GM12878 (cell line): ENCODE data around the gene RANBP17. TPM values are rescaled to one million over a fixed set of nuclear protein-coding genes. Genes with fewer than 3 reads are reported as not detected.

ENCODE experiments used
- ATAC-seq: fragments of 200-7000 bp; cut with Tn5 transposase; 3 replicates; pipeline ENCODE4 v1.9.1; 2020; ENCODE audit warnings: mild to moderate bottlenecking, moderate library complexity
- BruUV-seq: library from RNA; stranded (reverse); fragments of 400-500 nt; replicated peaks from 2 replicates; lab custom pipeline; 2021; lab: Mats Ljungman, UMichigan
- CTCF ChIA-PET: fragments of 300-600 bp; sonication (Branson Sonifier 250); formaldehyde crosslinking; extraction: SDS; loops from one replicate; lab custom pipeline; 2021; ENCODE audit warnings: inconsistent platforms; lab: Yijun Ruan, JAX
- POLR2A ChIA-PET: fragments of 350-600 bp; formaldehyde crosslinking; extraction: SDS; loops from one replicate; lab custom pipeline; 2021; ENCODE audit warnings: inconsistent platforms; lab: Charles Lee
- RAD21 ChIA-PET: fragments of 300-600 bp; sonication (Branson Sonifier 250); formaldehyde crosslinking; loops from one replicate; lab custom pipeline; 2023; ENCODE audit warnings: antibody characterized with exemption; ENCODE audit not compliant: unreplicated experiment; lab: Charles Lee
- SMC1A ChIA-PET: fragments of 300-600 bp; sonication (Branson Sonifier 250); formaldehyde crosslinking; loops from one replicate; lab custom pipeline; 2023; ENCODE audit not compliant: unreplicated experiment, uncharacterized antibody; lab: Charles Lee
- DNase-seq: peaks from one replicate; pipeline ENCODE4 v3.0.0-alpha.2; 2011; ENCODE audit warnings: low read depth, low spot score
- FAIRE-seq: peaks from 3 replicates; lab custom pipeline; 2011; peaks lifted over from hg19 to GRCh38; lab: Jason Lieb, UNC
- H2AFZ ChIP-seq: 2 replicates; pipeline ENCODE4 v1.6.0; 2011; ENCODE audit warnings: low read depth, low read length, control low read depth; ENCODE audit not compliant: control insufficient read depth
- H3K27ac ChIP-seq: 2 replicates; pipeline ENCODE4 v1.5.1; 2011; ENCODE audit warnings: control low read depth; ENCODE audit not compliant: control insufficient read depth, insufficient read depth
- H3K27me3 ChIP-seq, 2 experiments: replicated peaks in 1 of 2; 2 replicates each; pipeline versions ENCODE4 v1.6.0 to v1.6.1; 2011; ENCODE audit warnings: low read length in 1 of 2; ENCODE audit not compliant: control insufficient read depth in 2 of 2, insufficient read depth in 2 of 2
- H3K36me3 ChIP-seq, 2 experiments: 2 replicates each; pipeline ENCODE4 v1.5.1; 2011; ENCODE audit warnings: low read length in 1 of 2; ENCODE audit not compliant: control insufficient read depth in 2 of 2, insufficient read depth in 2 of 2
- H3K4me1 ChIP-seq: 2 replicates; pipeline ENCODE4 v1.6.1; 2011; ENCODE audit warnings: mild to moderate bottlenecking, low read length, moderate library complexity, mixed read lengths; ENCODE audit not compliant: control insufficient read depth, insufficient read depth
- H3K4me2 ChIP-seq: 2 replicates; pipeline ENCODE4 v1.6.0; 2011; ENCODE audit warnings: control low read depth; ENCODE audit not compliant: control insufficient read depth, insufficient read depth
- H3K4me3 ChIP-seq: fragments of 200-600 bp; sonication (generic); 2 replicates; pipeline ENCODE4 v1.5.1; 2016
- H3K79me2 ChIP-seq: 2 replicates; pipeline ENCODE4 v1.6.0; 2011; ENCODE audit warnings: low read length; ENCODE audit not compliant: control insufficient read depth, insufficient read depth
- H3K9ac ChIP-seq: 2 replicates; pipeline ENCODE4 v1.8.0; 2011; ENCODE audit warnings: low read length, control low read depth, mixed read lengths; ENCODE audit not compliant: control insufficient read depth, insufficient read depth
- H3K9me3 ChIP-seq: replicated peaks from 3 replicates; pipeline ENCODE4 v1.5.1; 2011; ENCODE audit warnings: mild to moderate bottlenecking, low read length; ENCODE audit not compliant: control insufficient read depth, insufficient read depth
- H4K20me1 ChIP-seq: 2 replicates; pipeline ENCODE4 v1.6.0; 2011; ENCODE audit not compliant: control insufficient read depth, insufficient read depth
- CTCF ChIP-seq, 3 experiments: IDR thresholded peaks in 2 of 3; conservative IDR thresholded peaks in 1 of 3; 2 replicates each; pipeline ENCODE4 v1.5.1; 2011; ENCODE audit warnings: low read depth in 3 of 3, low read length in 3 of 3, mild to moderate bottlenecking in 3 of 3, control low read depth in 2 of 3, moderate library complexity in 2 of 3, inconsistent platforms in 1 of 3, mixed read lengths in 1 of 3; ENCODE audit not compliant: control insufficient read depth in 2 of 3, insufficient read depth in 1 of 3; ENCODE audit errors: extremely low read depth in 1 of 3
- EGR1 ChIP-seq, 2 experiments: IDR thresholded peaks; 1 replicate in 1 of 2; 2 replicates in 1 of 2; pipeline ENCODE4 v1.6.1; 2011 to 2012; ENCODE audit warnings: low read depth in 2 of 2, low read length in 2 of 2, borderline replicate concordance in 1 of 2, mild to moderate bottlenecking in 1 of 2, moderate library complexity in 1 of 2
- KLF5 ChIP-seq: fragments of 450-650 bp; IDR thresholded peaks from 2 replicates; pipeline ENCODE4 v1.6.1; 2014; ENCODE audit warnings: mild to moderate bottlenecking; ENCODE audit not compliant: partially characterized antibody
- NR2F1 ChIP-seq: fragments of 450-650 bp; conservative IDR thresholded peaks from 2 replicates; pipeline ENCODE4 v1.6.1; 2017; ENCODE audit warnings: mild to moderate bottlenecking
- POU2F2 ChIP-seq: IDR thresholded peaks from 3 replicates; pipeline ENCODE4 v1.6.1; 2011; ENCODE audit warnings: low read depth, mild to moderate bottlenecking, low read length, borderline replicate concordance
- RAD21 ChIP-seq: IDR thresholded peaks from 2 replicates; pipeline ENCODE4 v1.6.1; 2011; ENCODE audit warnings: mild to moderate bottlenecking, low read depth, low read length, moderate library complexity; ENCODE audit not compliant: insufficient read depth
- RB1 ChIP-seq: fragments of 450-650 bp; formaldehyde crosslinking; IDR thresholded peaks from 2 replicates; pipeline ENCODE4 v1.6.1; 2017; ENCODE audit warnings: mild to moderate bottlenecking, borderline replicate concordance
- STAT3 ChIP-seq: IDR thresholded peaks from 2 replicates; pipeline ENCODE4 v1.6.1; 2011; ENCODE audit warnings: low read depth, low read length, improper control_type of control experiment
- WGBS: methylation state at CpG from one replicate; pipeline ENCODE4 v1.1.6; 2016; ENCODE audit warnings: low lambda C conversion rate; ENCODE audit not compliant: insufficient replicate concordance, insufficient coverage; ENCODE audit errors: missing lambda C conversion rate; 5-methylcytosine and 5-hydroxymethylcytosine counted together
- in situ Hi-C: fragments of 300-500 bp; cut with MboI; formaldehyde crosslinking; loops from 9 replicates; pipeline ENCODE4 v1.14.3; 2018; ENCODE audit warnings: mixed read lengths
- intact Hi-C: fragments of 100-400 bp; cut with micrococcal nuclease; formaldehyde crosslinking; loops from one replicate; pipeline ENCODE4 v1.14.2; 2022; ENCODE audit not compliant: unreplicated experiment
- polyA plus RNA-seq, 11 experiments: library from polyadenylated mRNA; depleted of rRNA in 4 of 11; unstranded in 6 of 11; stranded (reverse) in 5 of 11; fragments of >200 nt; fragmentation: Nextera tagmentation in 4 of 11; fragmentation: Illumina TruSeq in 1 of 11; extraction: Ambion mirVana in 4 of 11; extraction: Trizol in 1 of 11; gene quantifications; 1 replicate in 1 of 11; 2 replicates in 10 of 11; pipeline versions ENCODE4 v1.2.1 to v1.2.3, GENCODE V29; 2011 to 2016; ENCODE audit warnings: inconsistent platforms in 2 of 11, missing spikeins in 2 of 11, low read depth in 1 of 11
- total RNA-seq, 4 experiments: library from RNA; depleted of rRNA in 3 of 4; stranded (reverse); fragments of >200 nt in 3 of 4; fragmentation: Illumina TruSeq in 1 of 4; extraction: Trizol in 1 of 4; gene quantifications; 2 replicates each; pipeline versions ENCODE4 v1.2.1 to v1.2.3, GENCODE V29; 2013 to 2021

RANBP17 gene
- total and polyA plus RNA-seq, 10 of the 15 experiments (the other 5 are each of a cell fraction or from before 2014, with no cell fraction given), result 0.10 TPM; not detected in 9

GRCh38 chr5:171336521-171337209, 474.8 kb downstream of the RANBP17 start:
- intact Hi-C loops (no loop called here), in situ Hi-C loops (no loop called here)
- Histone ChIP-seq H3K4me2 (no peak overlapping the region), H3K27ac (no peak overlapping the region), H3K4me1 (no peaks in the 10 kb centered on the region), H3K9ac (no peak overlapping the region), H3K79me2 (no peaks in the 10 kb centered on the region), H4K20me1 (no peaks in the 10 kb centered on the region), H2AFZ (no peak overlapping the region), H3K27me3 (peaks cover 3% of the 10 kb centered on the region in 2 experiments; a peak in 2 of 4 replicates), H3K4me3 (no peak overlapping the region), H3K9me3 (no peaks in the 10 kb centered on the region), H3K36me3 (no peaks in the 10 kb centered on the region)
- ATAC-seq (no peak), FAIRE-seq (no peak), DNase-seq (no peak)
- CTCF ChIA-PET, result no interaction called here
- POLR2A ChIA-PET, result no interaction called here
- WGBS, result 30% methylated on average over 31 of the region's 31 CpGs
- RAD21 ChIA-PET, result no interaction called here
- no peak for TF ChIP-seq NR2F1
- TF ChIP-seq RAD21, result 0 out of 2 replicates have a peak, but pooled peaks have one; percentile 8
- TF ChIP-seq EGR1 (IDR thresholded peaks at IDR 0.05; ENCODE audit: borderline replicate concordance in 1 of 2, low read depth in 2 of 2, low read length in 2 of 2), result no peak
- TF ChIP-seq POU2F2, result no peak
- TF ChIP-seq STAT3, result no peak
- peak in 2 of 3 experiments; percentile 9 to 13; a peak in 3 of 6 replicates for TF ChIP-seq CTCF (IDR thresholded peaks at IDR 0.05 in 2 of 3, conservative IDR thresholded peaks at IDR 0.05 in 1 of 3; ENCODE audit: control insufficient read depth in 2 of 3, extremely low read depth in 1 of 3, insufficient read depth in 1 of 3, low read depth in 3 of 3, low read length in 3 of 3)
- TF ChIP-seq RB1, result no peak
- no peak for TF ChIP-seq KLF5
- SMC1A ChIA-PET, result interaction anchor here (0.7 kb wide), 1 partner anchor 57 kb away, joined by 3 read pairs; no protein-coding TSS in a partner anchor
- no TSS peak for BruUV-seq
